GM19193 (cell line): ENCODE data around the gene SLC4A7.

Source experiments
- POLR2A ChIP-seq: IDR thresholded peaks from 4 replicates; pipeline ENCODE4 v1.6.1; 2011; ENCODE audit not compliant: insufficient read depth, insufficient read length; ENCODE audit errors: extremely low read depth

The SLC4A7 gene

DNA sequence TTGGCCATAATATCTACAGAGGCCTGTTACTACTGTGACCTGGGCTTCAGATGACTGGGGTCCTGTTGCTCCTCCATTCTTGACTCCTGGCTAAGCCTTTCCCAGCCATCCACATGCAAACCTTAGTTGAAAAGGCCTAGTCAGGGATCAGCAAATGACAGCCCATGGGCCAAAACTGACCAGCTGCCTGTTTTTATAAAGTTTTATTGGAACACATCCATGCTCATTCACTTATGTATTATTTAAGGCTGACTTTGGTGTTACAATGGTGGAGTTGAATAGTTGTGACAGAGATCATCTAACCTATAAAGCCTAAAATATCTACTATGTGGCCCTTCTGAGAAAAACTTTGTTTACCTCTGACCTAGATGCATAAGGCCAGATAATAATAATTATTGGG, 16.8 kb upstream of the SLC4A7 start:
- TF ChIP-seq POLR2A: no peak

DNA sequence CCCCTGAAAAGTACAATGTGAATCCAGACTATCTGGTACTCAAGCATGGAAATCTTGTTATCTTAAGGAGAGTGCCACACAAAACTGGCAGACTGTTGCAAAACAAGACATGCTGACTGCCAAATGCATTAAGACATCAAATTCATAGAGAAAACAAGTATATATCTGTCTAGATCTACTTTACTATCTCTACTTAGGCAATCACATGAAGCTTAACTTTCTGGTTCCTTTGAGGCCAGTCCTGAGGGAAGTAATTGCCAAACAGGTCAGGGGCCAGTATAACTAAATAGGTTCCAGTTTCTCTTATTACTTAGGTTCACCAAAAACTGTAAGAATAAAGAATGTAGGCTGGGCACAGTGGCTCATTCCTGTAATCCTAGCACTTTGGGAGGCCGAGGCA, 15.9 kb upstream of the SLC4A7 start:
- TF ChIP-seq POLR2A: no peak

DNA sequence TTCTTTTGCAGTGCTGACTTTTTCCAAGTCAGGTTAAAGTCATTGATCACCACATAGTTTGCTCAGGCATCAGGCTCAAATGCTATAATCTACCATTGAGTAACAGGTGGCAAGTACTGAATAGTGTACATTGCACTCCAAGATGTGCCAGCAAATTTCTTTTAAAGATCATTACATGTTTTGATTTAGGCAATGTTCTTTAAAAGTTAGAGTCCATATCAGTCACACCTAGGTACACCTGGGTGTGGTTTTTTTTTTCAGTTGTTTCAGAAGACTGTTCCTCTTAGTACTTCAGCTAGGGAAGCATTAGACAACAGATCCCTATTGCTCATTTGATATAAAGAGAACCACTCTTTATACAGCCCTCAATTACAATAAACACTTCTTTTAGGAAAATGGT, 10.6 kb upstream of the SLC4A7 start:
- TF ChIP-seq POLR2A: no peak

DNA sequence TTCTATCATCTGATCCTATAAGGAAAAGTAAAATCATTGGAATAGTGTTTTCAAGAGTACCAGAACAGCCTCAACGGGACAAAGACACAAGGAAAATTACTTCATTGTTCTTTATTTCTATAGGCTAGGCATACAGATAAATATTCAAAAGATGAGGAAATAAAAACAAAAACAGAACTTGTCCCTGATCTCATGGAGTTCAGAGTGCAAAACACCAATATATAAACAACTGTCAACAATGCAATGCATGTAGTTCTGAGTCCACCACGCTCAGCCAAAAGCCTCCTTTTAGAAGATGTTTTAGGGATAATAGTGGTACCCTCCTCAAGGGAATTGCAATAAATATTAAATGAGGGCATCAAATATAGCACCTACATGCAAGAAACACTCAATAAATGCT, 4.6 kb upstream of the SLC4A7 start:
- no peak for TF ChIP-seq POLR2A

DNA sequence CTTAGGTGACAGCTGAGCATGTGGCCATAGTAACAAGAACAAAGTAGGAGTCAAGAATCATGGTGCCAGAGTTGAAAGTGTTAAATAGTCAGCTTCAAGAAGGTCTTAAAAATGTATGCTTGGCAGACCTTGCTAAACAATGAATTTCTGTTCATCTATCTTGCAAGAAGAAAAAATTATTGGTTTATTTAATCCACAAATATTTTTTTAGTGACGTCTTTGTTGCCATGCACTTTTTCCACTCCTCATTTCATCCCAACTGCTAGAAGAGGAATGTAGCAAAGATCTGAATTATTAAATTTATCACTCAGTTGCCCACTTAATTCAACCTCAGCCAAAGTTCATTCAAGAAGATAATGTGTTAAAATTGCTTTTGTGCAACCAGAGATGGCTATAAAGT, 3.2 kb upstream of the SLC4A7 start:
- no peak for TF ChIP-seq POLR2A

DNA sequence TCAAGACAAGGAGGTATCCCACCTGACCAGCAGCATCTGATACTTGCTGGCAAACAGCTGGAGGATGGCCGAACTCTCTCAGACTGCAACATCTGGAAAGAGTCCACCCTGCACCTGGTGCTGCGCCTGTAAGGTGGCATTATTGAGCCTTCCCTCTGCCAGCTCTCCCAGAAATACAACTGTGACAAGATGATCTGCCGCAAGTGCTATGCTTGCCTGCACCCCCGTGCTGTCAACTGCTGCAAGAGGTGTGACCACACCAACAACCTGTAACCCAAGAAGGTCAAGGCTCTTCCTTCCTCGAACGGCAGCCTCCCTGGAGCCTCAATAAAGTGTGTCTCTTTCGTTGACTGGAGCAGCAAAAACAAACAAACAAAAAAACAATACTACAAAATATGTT, 2.2 kb upstream of the SLC4A7 start:
- no peak for TF ChIP-seq POLR2A

DNA sequence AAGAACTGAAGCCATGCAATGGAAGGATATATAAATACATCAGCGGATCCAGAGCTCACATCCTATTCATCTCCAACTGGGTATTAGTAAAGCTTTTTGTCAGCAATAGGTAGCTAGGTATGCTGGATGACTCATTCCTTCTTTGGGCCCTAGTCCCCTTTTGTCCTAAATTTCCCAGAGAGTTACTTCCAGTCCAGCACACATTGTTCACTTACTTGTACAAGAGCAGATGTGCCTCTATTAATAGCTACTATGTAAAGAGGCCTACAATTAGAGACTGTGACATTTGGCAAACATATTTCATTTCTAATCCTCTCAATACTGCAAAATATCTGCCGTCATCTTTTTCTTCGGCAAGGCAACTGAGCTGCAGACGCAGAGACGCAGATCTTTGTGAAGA, 1.7 kb upstream of the SLC4A7 start:
- no peak for TF ChIP-seq POLR2A

DNA sequence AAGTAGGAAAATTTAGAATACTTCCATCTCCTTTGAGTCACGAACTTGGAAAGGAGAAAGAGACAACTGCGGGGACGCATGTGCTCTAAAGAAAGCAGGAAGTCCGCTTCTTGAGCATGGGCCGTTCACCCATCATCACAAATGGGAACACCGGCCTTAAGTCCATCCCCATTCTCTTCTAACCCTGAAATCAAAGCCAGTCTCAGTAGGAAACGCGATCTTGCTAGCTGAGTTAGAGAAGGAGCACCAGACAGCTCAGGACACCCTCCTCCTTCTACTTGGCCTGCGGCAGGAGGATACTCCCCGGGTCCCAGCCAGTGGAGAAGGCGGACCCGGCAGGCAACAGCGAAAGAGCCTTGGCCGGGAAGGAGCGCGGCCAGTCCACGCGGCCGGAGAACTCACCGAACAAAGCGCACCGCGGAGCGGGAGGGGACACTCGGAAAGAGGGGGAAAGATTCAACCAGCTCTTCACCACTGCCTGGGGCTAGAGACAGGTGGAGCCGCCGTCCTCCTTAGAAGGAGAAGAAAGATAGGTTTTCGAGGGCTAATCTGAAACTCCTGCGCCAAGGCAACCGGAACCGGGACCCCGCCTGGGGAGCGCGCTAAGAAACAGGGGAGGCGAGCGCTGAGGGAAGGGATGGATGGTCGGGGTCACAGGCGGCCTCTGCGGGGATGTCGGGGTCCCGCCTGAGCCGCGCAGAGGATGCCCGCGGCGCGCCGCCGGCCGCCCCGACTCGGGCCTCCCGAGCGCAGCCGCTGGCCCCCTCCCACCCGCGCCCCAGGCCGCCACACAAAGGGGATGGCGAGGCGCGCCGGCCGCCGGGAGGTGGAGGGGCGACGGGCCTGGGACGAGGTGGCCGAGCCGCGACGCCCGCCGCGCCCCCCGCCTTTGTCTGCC, 818 bp downstream of the SLC4A7 start:
- TF ChIP-seq POLR2A: peak; percentile 34

DNA sequence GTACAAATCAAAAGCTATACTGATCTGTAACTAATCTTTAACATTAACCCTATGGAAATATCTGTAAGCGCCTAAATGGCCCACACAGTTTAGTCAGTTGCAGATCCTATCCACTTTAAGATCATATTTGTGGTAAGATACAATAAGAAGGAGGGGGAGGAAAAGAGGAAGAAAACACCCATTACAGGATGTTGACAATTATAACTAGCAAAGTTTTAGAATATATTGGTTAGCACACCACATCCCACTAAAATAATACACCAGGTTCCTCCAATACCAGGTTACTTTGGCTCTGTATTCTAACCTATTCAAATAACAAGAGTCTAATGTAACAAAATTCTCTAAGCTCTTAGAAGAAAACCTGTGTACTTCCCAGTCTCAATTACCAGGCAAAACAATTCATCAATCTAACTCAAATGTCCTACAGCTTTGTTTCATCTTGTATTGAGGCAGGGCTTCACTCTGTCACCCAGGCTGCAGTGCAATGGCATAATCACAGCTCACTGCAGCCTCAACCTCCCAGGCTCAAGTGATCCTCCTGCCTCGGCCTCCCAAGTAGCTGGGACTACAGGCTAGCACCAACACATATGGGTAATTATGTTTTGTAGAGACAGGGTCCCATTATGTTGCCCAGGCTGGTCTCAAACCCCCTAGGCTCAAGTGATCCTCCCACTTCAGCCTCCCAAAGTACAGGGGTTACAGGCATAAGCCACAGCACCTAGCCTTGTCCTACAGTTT, 4.2 kb downstream of the SLC4A7 start:
- TF ChIP-seq POLR2A: no peak

DNA sequence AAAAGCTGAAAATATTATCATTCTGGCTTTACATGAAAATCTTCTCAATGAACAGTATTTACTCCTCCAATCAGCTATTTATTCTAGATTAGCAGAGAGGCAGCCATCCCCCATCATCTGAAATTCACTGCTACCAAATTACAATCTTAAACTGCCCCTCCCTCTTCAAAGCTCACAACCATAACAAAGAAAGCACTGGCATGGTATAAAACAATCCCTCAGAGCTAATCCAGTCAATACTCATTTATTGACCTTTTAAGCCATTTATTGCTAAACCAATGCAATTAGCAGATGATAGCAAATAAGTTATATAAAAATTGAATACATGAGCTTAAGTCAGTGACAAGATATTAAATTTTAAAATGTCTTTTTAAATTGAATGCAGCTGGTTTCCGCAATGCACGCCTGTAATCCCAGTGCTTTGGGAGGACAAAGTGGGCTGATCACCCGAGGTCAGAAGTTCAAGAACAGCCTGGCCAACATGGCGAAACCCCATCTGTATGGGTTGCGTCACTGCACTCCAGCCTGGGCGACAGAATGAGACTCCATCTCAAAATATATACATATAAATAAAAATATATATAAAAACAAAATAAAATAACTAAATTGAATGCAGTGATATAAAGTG, 12.1 kb downstream of the SLC4A7 start:
- TF ChIP-seq POLR2A: no peak

DNA sequence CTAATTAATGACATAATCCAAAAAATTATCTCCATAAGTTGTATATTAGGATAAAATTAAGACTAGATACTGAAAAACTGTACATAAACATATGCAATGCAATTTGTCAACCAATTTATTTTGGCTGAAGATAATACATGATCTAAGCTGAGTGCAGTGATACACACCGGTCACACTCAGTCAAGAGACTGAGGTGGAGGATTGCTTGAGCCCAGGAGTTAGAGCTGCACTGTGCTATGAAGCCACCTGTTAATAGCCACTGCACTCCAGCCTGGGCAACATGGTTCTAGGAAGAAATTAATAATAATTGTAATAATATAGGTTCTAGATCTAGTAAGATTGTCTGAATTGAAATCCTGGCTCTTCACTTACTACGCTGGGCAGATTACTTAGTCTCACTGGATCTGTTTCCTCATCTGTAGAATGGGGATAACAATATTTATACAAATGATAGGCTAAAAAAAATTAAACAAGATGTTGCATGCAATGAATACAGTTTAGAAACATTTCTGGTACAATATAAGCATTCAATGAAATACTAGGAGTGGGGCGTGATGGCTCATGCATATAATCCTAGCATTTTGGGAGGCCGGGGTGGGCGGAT, 15.8 kb downstream of the SLC4A7 start:
- no peak for TF ChIP-seq POLR2A

DNA sequence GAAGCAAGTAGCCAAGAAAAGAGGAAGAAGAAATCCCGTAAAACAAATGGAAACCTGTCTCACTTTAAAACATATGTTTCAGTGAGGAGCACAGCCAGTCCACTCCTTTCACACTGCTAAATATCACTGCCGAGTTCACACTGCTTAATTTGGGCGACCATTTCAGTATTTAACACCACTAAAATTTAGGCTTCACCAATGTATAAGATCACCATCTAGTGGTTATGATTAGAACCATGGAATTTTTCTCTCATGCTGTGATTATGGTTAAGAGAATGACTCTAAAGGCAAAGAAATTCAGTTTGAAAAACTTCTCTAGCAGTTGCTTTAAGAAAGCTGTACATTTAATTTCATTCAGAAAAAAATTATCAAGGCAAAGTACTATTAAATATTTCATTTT, 16.6 kb downstream of the SLC4A7 start:
- TF ChIP-seq POLR2A: no peak

DNA sequence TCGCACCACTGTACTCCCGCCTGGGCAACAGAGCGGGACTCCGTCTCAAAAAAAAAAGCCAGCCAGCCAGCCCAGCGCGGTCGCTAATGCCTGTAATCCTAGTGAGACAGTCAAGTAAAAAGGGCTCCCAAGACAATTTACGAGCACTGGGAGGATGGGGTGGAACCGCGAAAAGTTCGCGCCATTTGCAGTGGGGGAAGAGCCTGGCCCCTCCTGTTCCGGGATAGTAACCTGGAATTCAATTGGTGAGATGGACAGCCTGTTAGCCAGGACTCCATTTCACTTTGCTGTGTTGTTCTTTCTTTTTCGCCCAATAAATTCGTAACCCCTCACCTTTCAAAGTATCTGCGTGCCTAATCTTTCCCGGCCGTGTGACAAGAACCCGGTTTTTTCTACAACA, 19.5 kb downstream of the SLC4A7 start:
- no peak for TF ChIP-seq POLR2A

DNA sequence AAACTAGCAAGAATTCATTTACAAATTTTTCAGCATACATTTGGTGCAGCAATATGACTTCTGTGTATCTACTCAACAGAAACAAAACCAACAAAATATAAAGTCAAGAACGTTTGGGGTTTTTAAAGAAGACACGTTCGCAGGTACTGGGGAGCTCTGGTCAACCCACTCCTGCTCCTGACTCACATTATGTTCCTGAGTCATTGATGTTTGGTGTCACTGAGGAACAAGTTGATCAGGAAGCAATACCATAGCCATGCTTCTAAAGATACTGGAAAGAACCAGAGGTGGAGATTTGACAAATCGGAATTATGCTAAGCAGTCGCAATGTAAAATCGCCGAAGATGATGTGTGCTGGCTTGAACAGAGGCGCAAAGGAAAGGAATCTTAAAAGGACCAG, 22.0 kb downstream of the SLC4A7 start:
- no peak for TF ChIP-seq POLR2A

DNA sequence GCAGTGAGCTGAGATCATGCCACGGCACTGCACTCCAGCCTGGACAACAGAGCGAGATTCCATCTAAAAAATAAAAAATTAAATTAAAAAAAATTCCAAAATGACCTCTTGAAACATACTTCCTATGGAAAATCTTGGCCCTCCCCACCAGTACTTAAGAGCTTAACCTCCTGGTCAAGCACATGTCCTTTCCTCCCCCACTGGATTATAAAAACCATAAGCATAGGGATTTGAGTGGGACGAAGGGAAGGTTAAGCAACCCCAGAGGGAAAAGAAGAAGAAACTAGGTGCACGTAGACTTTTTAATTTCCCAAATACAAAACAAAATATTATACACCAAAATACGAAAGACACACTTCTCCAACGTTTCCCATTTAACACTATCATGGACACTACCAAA, 25.3 kb downstream of the SLC4A7 start:
- TF ChIP-seq POLR2A: no peak
